Skeletal muscle satellite cell (primary cell): ENCODE results near the gene FAM107A.

ENCODE experiments used
- H3K27me3 ChIP-seq: 2 replicates; pipeline ENCODE4 v1.7.0; 2013; ENCODE audit warnings: low read length; ENCODE audit not compliant: control insufficient read depth, insufficient read depth
- H3K36me3 ChIP-seq: 2 replicates; pipeline ENCODE4 v1.7.0; 2013; ENCODE audit warnings: mild to moderate bottlenecking, control low read depth, low read length; ENCODE audit not compliant: insufficient read depth
- H3K4me1 ChIP-seq: 2 replicates; pipeline ENCODE4 v1.7.0; 2013; ENCODE audit warnings: low read length; ENCODE audit not compliant: control insufficient read depth, insufficient read depth
- H3K4me2 ChIP-seq: 2 replicates; pipeline ENCODE4 v1.7.0; 2013; ENCODE audit warnings: mild to moderate bottlenecking, low read length
- H3K4me3 ChIP-seq: 2 replicates; pipeline ENCODE4 v1.7.0; 2013; ENCODE audit warnings: low read length
- H3K9ac ChIP-seq: 2 replicates; pipeline ENCODE4 v1.7.0; 2013; ENCODE audit warnings: mild to moderate bottlenecking, low read depth, low read length, moderate library complexity
- H3K9me3 ChIP-seq: replicated peaks from 2 replicates; pipeline ENCODE4 v1.7.0; 2013; ENCODE audit warnings: mild to moderate bottlenecking, control low read depth, low read length

The FAM107A gene

DNA sequence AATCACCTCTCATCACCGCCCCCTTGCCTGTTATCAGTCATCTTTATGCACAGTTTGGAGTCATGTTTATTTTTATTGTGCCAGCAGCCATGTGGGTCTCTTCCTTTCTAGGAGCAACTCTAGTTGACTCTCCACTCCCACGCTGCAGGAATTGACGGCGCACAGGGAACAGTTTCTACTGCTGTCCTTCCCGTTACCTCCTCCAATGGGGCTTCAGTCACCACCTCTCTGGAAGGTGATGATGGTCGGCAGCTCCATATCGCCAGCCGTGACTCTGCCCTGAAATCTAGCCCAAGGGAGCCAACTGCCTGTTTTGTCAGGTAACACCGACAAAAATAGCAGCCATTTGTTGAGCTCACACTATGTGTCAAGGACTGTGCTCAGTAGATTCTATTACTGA, 35.6 kb upstream of the FAM107A start:
- no peak overlapping the region for H3K4me3 ChIP-seq
- peaks cover 18% of the 10 kb centered on the region for H3K4me1 ChIP-seq
- H3K27me3 ChIP-seq = no peaks in the 10 kb centered on the region
- no peaks in the 10 kb centered on the region for H3K9me3 ChIP-seq
- H3K4me2 ChIP-seq = no peak overlapping the region
- no peak overlapping the region for H3K9ac ChIP-seq
- no peaks in the 10 kb centered on the region for H3K36me3 ChIP-seq

GRCh38 chr3:58609990-58610389, 32.8 kb upstream of the FAM107A start:
- H3K9ac ChIP-seq = no peak overlapping the region

GRCh38 chr3:58608648-58609047, 31.5 kb upstream of the FAM107A start:
- Histone ChIP-seq H3K36me3 (no peaks in the 10 kb centered on the region), H3K27me3 (peaks cover 20% of the 10 kb centered on the region), H3K9me3 (peaks cover 3% of the 10 kb centered on the region), H3K9ac (no peak overlapping the region), H3K4me1 (peaks cover 14% of the 10 kb centered on the region), H3K4me2 (no peak overlapping the region), H3K4me3 (no peak overlapping the region)

More at GRCh38 chr3:58609990-58610389, 32.8 kb upstream of the FAM107A start:
- H3K9me3 ChIP-seq = peaks cover 2% of the 10 kb centered on the region
- peaks cover 14% of the 10 kb centered on the region for H3K4me1 ChIP-seq
- H3K36me3 ChIP-seq = no peaks in the 10 kb centered on the region
- H3K4me3 ChIP-seq = no peak overlapping the region
- H3K4me2 ChIP-seq = no peak overlapping the region
- peaks cover 16% of the 10 kb centered on the region for H3K27me3 ChIP-seq

GRCh38 chr3:58607816-58608215, 30.6 kb upstream of the FAM107A start:
- H3K36me3 ChIP-seq = no peaks in the 10 kb centered on the region
- peaks cover 11% of the 10 kb centered on the region for H3K4me1 ChIP-seq
- H3K9me3 ChIP-seq = peaks cover 3% of the 10 kb centered on the region
- no peak overlapping the region for H3K9ac ChIP-seq
- H3K27me3 ChIP-seq = peaks cover 27% of the 10 kb centered on the region
- no peak overlapping the region for H3K4me3 ChIP-seq
- H3K4me2 ChIP-seq = no peak overlapping the region

DNA sequence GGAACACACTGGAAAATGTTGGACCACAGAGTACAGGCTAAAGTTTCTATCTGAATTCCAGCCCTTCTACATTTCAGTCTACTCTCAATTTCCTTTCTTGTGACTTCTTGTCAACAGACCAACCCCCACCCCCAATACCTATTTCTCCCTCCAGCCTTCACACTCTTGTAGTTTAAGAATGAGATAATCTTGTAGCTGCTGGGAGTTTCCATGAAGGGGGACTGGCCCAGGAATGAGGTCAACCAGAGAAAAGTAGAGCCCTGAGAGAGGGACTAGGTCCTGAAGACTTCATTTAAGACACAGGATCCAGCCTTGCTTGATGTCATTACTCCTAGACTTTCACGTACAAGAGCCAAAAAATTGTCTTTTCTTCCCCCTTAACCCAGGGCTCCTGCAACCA, 29.5 kb upstream of the FAM107A start:
- peaks cover 3% of the 10 kb centered on the region for H3K9me3 ChIP-seq
- H3K4me2 ChIP-seq = no peak overlapping the region
- peaks cover 31% of the 10 kb centered on the region for H3K27me3 ChIP-seq
- H3K9ac ChIP-seq = no peak overlapping the region
- H3K4me1 ChIP-seq = peaks cover 10% of the 10 kb centered on the region
- H3K4me3 ChIP-seq = no peak overlapping the region
- no peaks in the 10 kb centered on the region for H3K36me3 ChIP-seq

DNA sequence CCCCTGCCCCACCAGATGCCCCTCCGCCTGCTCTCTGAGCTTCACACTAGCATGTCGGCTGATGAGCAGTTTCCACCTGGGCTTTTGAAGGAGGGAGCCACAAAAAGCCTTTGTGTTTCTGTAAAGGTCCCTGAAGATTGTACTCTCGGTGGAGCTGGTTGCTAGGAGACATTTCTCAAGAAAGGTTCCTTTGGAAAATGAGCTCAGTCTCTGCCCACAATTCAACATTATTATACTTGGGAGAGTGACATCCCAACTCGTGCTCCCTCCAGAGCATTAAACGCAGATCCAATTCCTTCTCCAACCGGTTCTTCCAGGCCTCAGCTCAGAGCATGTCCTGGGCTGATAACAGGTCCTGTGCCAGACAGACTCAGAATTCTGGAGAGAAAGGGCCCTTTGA, 26.8 kb upstream of the FAM107A start:
- H3K9ac ChIP-seq = no peak overlapping the region
- H3K36me3 ChIP-seq = no peaks in the 10 kb centered on the region
- H3K4me3 ChIP-seq = no peak overlapping the region
- peaks cover 9% of the 10 kb centered on the region for H3K4me1 ChIP-seq
- peaks cover 3% of the 10 kb centered on the region for H3K9me3 ChIP-seq
- H3K27me3 ChIP-seq = peaks cover 44% of the 10 kb centered on the region
- no peak overlapping the region for H3K4me2 ChIP-seq

- Histone ChIP-seq H3K4me3 (no peak overlapping the region), H3K4me2 (no peak overlapping the region), H3K9ac (no peak overlapping the region), H3K27me3 (peaks cover 44% of the 10 kb centered on the region), H3K9me3 (peaks cover 3% of the 10 kb centered on the region), H3K36me3 (no peaks in the 10 kb centered on the region), H3K4me1 (peaks cover 4% of the 10 kb centered on the region)
These were observed 26.4 kb upstream of the FAM107A start for GRCh38 chr3:58603606-58604005.

DNA sequence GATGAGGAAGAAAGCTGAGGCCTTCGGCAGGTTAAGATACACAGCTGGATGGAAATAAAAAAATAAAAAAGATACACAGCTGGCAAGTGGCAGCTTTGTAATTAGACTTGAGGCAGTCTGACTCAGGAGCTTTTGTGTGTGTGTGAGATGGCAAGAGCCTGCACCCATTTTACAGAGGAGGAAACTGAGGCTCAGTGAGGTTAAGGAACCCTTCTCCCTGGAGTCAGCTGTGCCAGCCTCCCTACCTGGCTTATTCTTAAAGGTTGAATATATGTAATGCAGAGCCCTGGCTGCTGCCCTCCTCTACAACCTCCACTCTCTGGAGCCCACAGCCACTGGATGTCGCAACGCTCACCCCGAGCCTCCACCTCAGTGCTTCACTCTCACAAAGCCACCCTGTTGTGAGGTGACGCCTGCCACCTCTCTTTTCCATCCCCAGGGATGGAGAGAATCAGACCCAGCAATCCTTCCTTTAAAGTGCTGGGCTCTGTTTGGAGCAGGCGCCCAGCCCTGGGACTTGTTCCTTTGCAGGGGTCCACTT, 20.6 kb upstream of the FAM107A start:
- no peak overlapping the region for H3K9ac ChIP-seq
- H3K4me3 ChIP-seq = no peak overlapping the region
- H3K4me2 ChIP-seq = no peak overlapping the region
- no peaks in the 10 kb centered on the region for H3K36me3 ChIP-seq
- H3K9me3 ChIP-seq = no peaks in the 10 kb centered on the region
- H3K27me3 ChIP-seq = peaks cover 23% of the 10 kb centered on the region
- no peaks in the 10 kb centered on the region for H3K4me1 ChIP-seq

DNA sequence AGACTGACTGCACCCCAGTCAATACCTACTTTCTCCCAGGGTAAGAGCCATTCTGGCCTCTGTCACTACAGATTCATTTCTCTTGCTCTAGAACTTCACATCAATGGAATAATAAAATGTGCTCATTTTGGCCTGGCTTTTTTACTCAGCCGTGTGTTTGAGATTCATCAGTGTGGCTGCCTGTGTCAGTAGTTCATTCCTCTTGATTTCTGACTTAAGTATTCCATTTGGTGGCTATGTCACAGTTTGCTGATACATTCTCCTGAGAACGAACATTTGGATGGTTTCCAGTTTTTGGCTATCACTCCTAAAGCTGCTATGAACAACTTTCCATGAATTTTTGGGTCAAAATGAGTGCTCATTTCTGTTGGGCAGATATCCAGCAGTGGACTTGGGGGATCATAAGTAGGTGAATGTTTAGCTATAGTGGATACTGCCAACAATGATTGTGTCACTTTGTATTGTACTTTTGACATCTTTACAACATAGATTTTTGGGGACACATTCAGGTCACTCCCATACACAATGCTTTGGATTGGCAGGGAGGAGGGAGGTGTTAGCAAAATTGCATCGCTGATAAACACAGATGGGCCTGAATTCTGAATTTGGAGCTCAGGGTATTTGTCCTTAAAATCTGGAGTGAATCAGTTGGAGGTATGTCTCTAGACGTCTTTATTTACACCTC, 19.8 kb upstream of the FAM107A start:
- no peaks in the 10 kb centered on the region for H3K36me3 ChIP-seq
- H3K4me2 ChIP-seq = no peak overlapping the region
- no peak overlapping the region for H3K4me3 ChIP-seq
- no peaks in the 10 kb centered on the region for H3K4me1 ChIP-seq
- H3K9me3 ChIP-seq = no peaks in the 10 kb centered on the region
- H3K27me3 ChIP-seq = peaks cover 21% of the 10 kb centered on the region
- H3K9ac ChIP-seq = no peak overlapping the region

DNA sequence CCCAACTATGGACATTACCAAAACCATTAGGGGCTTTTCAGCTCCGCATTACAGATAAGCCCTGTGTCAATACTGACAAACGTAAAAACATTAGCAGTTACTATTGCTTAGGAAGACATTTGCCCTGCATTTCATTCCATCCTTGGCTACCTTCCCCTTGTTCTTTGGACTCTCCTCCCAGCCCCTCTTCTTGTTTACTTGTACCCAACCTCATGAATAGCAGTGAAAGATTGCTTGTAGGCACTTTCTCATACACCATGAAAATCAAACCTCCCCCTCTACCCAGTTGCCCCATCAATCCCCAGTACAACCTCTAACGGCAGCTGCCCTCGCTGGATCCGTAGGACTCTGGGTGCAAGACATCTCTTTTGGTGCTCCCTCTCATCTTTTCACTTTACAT, 16.9 kb upstream of the FAM107A start:
- Histone ChIP-seq H3K27me3 (peaks cover 9% of the 10 kb centered on the region), H3K36me3 (no peaks in the 10 kb centered on the region), H3K9ac (no peak overlapping the region), H3K9me3 (no peaks in the 10 kb centered on the region), H3K4me3 (no peak overlapping the region), H3K4me1 (no peaks in the 10 kb centered on the region), H3K4me2 (no peak overlapping the region)

DNA sequence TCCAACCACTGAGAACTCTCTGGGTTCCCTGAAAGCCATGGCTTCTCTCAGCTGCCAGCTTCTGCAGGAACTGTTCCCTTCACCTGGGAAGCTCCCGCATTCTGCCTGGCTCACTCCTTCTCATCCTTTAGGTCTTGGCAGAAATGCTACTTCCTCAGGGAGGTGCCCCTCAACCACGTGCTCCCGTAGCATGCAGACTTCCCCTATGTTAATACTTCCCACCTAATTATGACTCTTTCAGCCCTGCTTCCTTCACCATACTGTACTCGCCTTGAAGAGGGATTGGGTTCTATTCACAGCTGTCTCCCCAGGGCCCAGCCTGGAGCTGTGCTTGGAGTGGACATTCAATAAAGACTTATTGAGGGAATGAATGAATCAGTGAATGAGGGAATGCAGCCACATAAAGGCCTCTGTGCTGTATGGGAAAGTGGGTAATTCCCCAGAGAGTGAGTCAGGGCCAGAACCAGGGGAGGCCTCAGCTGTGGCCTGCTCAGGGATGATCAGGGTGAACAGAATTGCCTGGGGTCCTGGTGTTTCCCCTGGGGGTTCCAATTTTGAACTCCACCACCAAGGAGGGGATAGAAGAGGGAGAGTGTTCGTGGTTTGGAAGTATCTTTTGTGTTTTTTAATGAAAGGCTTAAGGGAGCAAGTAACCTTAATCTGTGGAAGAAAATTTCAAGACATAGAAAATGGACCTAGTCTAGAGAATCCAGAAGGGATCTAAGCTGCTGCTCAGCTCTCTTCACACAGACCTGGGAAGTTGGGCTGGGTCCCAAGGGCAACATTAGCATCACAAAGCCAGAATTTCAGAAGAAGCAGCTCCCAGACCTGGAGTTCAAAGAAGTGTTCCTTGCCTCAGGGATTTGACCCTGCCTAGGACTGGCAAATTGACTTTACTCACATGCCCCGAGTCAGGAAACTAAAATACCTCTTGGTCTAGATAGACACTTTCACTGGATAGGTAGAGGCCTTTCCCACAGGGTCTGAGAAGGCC, 14.6 kb upstream of the FAM107A start:
- H3K4me1 ChIP-seq = no peaks in the 10 kb centered on the region
- peaks cover 24% of the 10 kb centered on the region for H3K27me3 ChIP-seq
- H3K4me3 ChIP-seq = no peak overlapping the region
- H3K9me3 ChIP-seq = no peaks in the 10 kb centered on the region
- no peak overlapping the region for H3K9ac ChIP-seq
- no peaks in the 10 kb centered on the region for H3K36me3 ChIP-seq
- no peak overlapping the region for H3K4me2 ChIP-seq
